Left lung (tissue), 10 donors: ENCODE data around the gene GAD1. TPM values are rescaled to one million over a fixed set of nuclear protein-coding genes. Genes with fewer than 3 reads are reported as not detected.

ENCODE experiments used
- ATAC-seq: fragments of 200-7000 bp; cut with Tn5 transposase; one replicate; pipeline ENCODE4 v1.9.1; 2020; ENCODE audit warnings: moderate library complexity
- DNase-seq, 4 donors: peaks; one replicate each; pipeline ENCODE4 v3.0.0-alpha.2; 2013 to 2020
- H3K27ac ChIP-seq, 2 donors: fragments of 200-600 bp; sonication (generic) in 1 of 2; one replicate each; pipeline versions ENCODE4 v1.5.0 to v1.8.0; 2020 to 2021
- H3K27me3 ChIP-seq, 2 donors: fragments of 200-600 bp; sonication (generic) in 1 of 2; one replicate each; pipeline versions ENCODE4 v1.5.0 to v1.8.0; 2020 to 2021
- H3K36me3 ChIP-seq, 2 donors: fragments of 200-600 bp; sonication (generic) in 1 of 2; one replicate each; pipeline versions ENCODE4 v1.5.0 to v1.8.0; 2020 to 2021
- H3K4me1 ChIP-seq, 2 donors: fragments of 200-600 bp; one replicate each; pipeline ENCODE4 v1.8.0; 2021
- H3K4me3 ChIP-seq, 2 donors: fragments of 200-600 bp; sonication (generic) in 1 of 2; one replicate each; pipeline versions ENCODE4 v1.5.0 to v1.8.0; 2020 to 2021; ENCODE audit warnings: mild to moderate bottlenecking in 1 of 2
- H3K9me3 ChIP-seq, 2 donors: fragments of 200-600 bp; sonication (generic) in 1 of 2; one replicate each; pipeline versions ENCODE4 v1.5.0 to v1.8.0; 2020 to 2021
- intact Hi-C, 2 donors: fragments of 100-400 bp; cut with DNase I; formaldehyde crosslinking; loops; one replicate each; pipeline versions ENCODE4 v1.11.2 to v1.14.2; 2022
- polyA plus RNA-seq, 6 donors: library from polyadenylated mRNA; unstranded; fragments of 120-200 nt; gene quantifications; one replicate each; pipeline ENCODE4 v1.2.1, GENCODE V29; 2013; ENCODE audit not compliant: insufficient read length in 6 of 6
- total RNA-seq, 2 donors: library from RNA; stranded (reverse); fragmentation: NEBNext Ultra II Directional; extraction: Animal tissue kit (Norgen Biotek cat#: 25700); gene quantifications; one replicate each; pipeline ENCODE4 v1.2.1, GENCODE V29; 2021
- TF ChIP-seq, protein P1 (sequence below), 2 donors: fragments of 200-600 bp; sonication (generic) in 1 of 2; IDR thresholded peaks; one replicate each; pipeline versions ENCODE4 v1.5.0 to v1.8.0; 2021; ENCODE audit warnings: antibody characterized with exemption in 2 of 2
- donor health status: DM: no; HTN: yes; CAD: no.
- donor health status: DM: no; HTN: no; CAD: no.

Gene GAD1
- total and polyA plus RNA-seq, 8 donors = 0.29 to 1.7 (median 1.2) TPM; not detected in 1

- DNase-seq (no peak), ATAC-seq (no peak)
- Histone ChIP-seq H3K9me3 (no peaks in the 10 kb centered on the region), H3K27ac (no peak overlapping the region), H3K4me1 (no peaks in the 10 kb centered on the region), H3K36me3 (no peaks in the 10 kb centered on the region), H3K27me3 (no peaks in the 10 kb centered on the region), H3K4me3 (no peak overlapping the region)
- TF ChIP-seq, protein P1, sequence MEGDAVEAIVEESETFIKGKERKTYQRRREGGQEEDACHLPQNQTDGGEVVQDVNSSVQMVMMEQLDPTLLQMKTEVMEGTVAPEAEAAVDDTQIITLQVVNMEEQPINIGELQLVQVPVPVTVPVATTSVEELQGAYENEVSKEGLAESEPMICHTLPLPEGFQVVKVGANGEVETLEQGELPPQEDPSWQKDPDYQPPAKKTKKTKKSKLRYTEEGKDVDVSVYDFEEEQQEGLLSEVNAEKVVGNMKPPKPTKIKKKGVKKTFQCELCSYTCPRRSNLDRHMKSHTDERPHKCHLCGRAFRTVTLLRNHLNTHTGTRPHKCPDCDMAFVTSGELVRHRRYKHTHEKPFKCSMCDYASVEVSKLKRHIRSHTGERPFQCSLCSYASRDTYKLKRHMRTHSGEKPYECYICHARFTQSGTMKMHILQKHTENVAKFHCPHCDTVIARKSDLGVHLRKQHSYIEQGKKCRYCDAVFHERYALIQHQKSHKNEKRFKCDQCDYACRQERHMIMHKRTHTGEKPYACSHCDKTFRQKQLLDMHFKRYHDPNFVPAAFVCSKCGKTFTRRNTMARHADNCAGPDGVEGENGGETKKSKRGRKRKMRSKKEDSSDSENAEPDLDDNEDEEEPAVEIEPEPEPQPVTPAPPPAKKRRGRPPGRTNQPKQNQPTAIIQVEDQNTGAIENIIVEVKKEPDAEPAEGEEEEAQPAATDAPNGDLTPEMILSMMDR (IDR thresholded peaks at IDR 0.05) = no peak
- intact Hi-C loops = no loop called here
These were observed 79.9 kb downstream of the GAD1 start for GRCh38 chr2:170896622-170897021.

- H3K9me3 ChIP-seq = no peaks in the 10 kb centered on the region
- TF ChIP-seq, protein P1 (IDR thresholded peaks at IDR 0.05) = no peak
- intact Hi-C loops = no loop called here
- H3K4me3 ChIP-seq = no peak overlapping the region
- H3K4me1 ChIP-seq = no peaks in the 10 kb centered on the region
- H3K27me3 ChIP-seq = no peaks in the 10 kb centered on the region
- DNase-seq = no peak
- ATAC-seq = no peak
- no peak overlapping the region for H3K27ac ChIP-seq
- no peaks in the 10 kb centered on the region for H3K36me3 ChIP-seq
These were observed 80.4 kb downstream of the GAD1 start for GRCh38 chr2:170897108-170897507.

DNA sequence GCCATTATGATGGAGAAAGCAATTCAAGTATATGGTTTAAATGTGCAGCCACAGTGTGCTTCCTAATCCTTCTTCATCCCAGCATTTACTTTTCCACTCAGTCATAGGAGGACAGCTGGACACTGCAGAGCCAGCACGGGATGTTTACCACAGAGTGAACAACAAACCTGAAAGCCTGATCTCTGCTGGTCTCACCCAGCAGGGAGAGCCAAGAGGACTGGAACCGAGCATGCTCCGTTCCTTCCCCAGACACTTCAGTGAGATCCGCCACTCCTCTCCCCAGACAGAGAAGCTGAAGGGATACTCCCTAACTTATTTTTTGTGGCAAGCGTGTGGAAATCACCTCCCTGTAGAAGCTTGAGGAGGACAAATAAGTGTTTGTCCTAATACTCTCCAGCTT lies 89.2 kb downstream of the GAD1 start:
- Histone ChIP-seq H3K27ac (no peak overlapping the region), H3K4me3 (no peak overlapping the region), H3K36me3 (no peaks in the 10 kb centered on the region), H3K4me1 (no peaks in the 10 kb centered on the region), H3K27me3 (no peaks in the 10 kb centered on the region), H3K9me3 (peaks cover 0 to 35% of the 10 kb centered on the region in 2 donors)
- intact Hi-C loops = no loop called here
- ATAC-seq = no peak
- no peak for DNase-seq
- TF ChIP-seq, protein P1 (IDR thresholded peaks at IDR 0.05) = no peak

Other genes with a start within 250 kb of the GAD1 start
- 1 to 10 TPM; 2.8 to 5.1 TPM for gene SP5, start 101.5 kb upstream of the GAD1 start, total RNA-seq
- gene SP5, start 101.5 kb upstream of the GAD1 start, polyA plus RNA-seq = 10 to 100 TPM in 3 of 6 donors, 1 to 10 TPM in 3; 7.9 to 12.6 (median 9.4) TPM
- gene ERICH2, start 46.5 kb upstream of the GAD1 start, total RNA-seq = 1 to 10 TPM; 3.3 to 6.2 TPM
- gene ERICH2, start 46.5 kb upstream of the GAD1 start, polyA plus RNA-seq = 10 to 100 TPM; 10.1 to 14.4 (median 12.4) TPM
- 10 to 100 TPM; 80.7 to 84.4 TPM for gene GORASP2, start 112.4 kb downstream of the GAD1 start, total RNA-seq
- gene GORASP2, start 112.4 kb downstream of the GAD1 start, polyA plus RNA-seq = 10 to 100 TPM; 67.6 to 93.1 (median 77.1) TPM